ENCODE results near the gene SLC30A2. TPM values are rescaled to one million over a fixed set of nuclear protein-coding genes. Genes with fewer than 3 reads are reported as not detected.

The SLC30A2 gene
- total and polyA plus RNA-seq, 2 experiments from 2014 or later: 0.07 TPM; not detected in 1

- Mint-ChIP-seq H3K27me3 (ENCODE audit: insufficient read depth, low read depth, poor library complexity) (peaks cover 38% of the 10 kb centered on the region), H3K9me3 (no peaks in the 10 kb centered on the region; the same call in 2 of the 3 replicates), H3K4me3 (no peak overlapping the region), H3K36me3 (ENCODE audit: low read depth) (no peaks in the 10 kb centered on the region), H3K4me1 (peaks cover 5% of the 10 kb centered on the region; the same call in 2 of the 3 replicates), H3K27ac (no peak overlapping the region)
- no peaks in the 10 kb centered on the region for H3K36me3 ChIP-seq (ENCODE audit: insufficient read depth)
- no peaks in the 10 kb centered on the region for H3K79me2 ChIP-seq (replicated peaks; ENCODE audit: insufficient read depth)
- H3K4me3 ChIP-seq: no peak overlapping the region
- no peak overlapping the region for H3K27ac ChIP-seq (ENCODE audit: low read depth)
- no peak for DNase-seq (ENCODE audit: low spot score)
- H3F3A ChIP-seq (replicated peaks; ENCODE audit: low read depth): no peaks in the 10 kb centered on the region
- no peak overlapping the region for H2AFZ ChIP-seq
- H3K4me2 ChIP-seq: no peak overlapping the region
- peaks cover 6% of the 10 kb centered on the region; the same call in 1 of the 2 replicates for H3K4me1 ChIP-seq (ENCODE audit: insufficient read depth)
- TF ChIP-seq JUNB (IDR thresholded peaks at IDR 0.05; ENCODE audit: unreplicated experiment): no peak
- TF ChIP-seq POLR2AphosphoS5 (IDR thresholded peaks at IDR 0.05; ENCODE audit: low read depth): no peak
- TF ChIP-seq ZNF331 (CRISPR knock-in tag; IDR thresholded peaks at IDR 0.05; ENCODE audit: low read depth): no peak
- TF ChIP-seq ETS1 (IDR thresholded peaks at IDR 0.05): no peak
- no peak for TF ChIP-seq EZH2 (IDR thresholded peaks at IDR 0.05; ENCODE audit: low read depth, unreplicated experiment)
- no peak for TF ChIP-seq CREB1 (CRISPR knock-in tag; IDR thresholded peaks at IDR 0.05; ENCODE audit: low read depth)
- no peak for TF ChIP-seq NANOG (IDR thresholded peaks at IDR 0.05; ENCODE audit: borderline replicate concordance)
- no peak for TF ChIP-seq ZNF462 (CRISPR knock-in tag; IDR thresholded peaks at IDR 0.05)
- TF ChIP-seq, protein P1, sequence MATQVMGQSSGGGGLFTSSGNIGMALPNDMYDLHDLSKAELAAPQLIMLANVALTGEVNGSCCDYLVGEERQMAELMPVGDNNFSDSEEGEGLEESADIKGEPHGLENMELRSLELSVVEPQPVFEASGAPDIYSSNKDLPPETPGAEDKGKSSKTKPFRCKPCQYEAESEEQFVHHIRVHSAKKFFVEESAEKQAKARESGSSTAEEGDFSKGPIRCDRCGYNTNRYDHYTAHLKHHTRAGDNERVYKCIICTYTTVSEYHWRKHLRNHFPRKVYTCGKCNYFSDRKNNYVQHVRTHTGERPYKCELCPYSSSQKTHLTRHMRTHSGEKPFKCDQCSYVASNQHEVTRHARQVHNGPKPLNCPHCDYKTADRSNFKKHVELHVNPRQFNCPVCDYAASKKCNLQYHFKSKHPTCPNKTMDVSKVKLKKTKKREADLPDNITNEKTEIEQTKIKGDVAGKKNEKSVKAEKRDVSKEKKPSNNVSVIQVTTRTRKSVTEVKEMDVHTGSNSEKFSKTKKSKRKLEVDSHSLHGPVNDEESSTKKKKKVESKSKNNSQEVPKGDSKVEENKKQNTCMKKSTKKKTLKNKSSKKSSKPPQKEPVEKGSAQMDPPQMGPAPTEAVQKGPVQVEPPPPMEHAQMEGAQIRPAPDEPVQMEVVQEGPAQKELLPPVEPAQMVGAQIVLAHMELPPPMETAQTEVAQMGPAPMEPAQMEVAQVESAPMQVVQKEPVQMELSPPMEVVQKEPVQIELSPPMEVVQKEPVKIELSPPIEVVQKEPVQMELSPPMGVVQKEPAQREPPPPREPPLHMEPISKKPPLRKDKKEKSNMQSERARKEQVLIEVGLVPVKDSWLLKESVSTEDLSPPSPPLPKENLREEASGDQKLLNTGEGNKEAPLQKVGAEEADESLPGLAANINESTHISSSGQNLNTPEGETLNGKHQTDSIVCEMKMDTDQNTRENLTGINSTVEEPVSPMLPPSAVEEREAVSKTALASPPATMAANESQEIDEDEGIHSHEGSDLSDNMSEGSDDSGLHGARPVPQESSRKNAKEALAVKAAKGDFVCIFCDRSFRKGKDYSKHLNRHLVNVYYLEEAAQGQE (IDR thresholded peaks at IDR 0.05; ENCODE audit: unreplicated experiment): no peak
- TF ChIP-seq EZH2phosphoT487 (IDR thresholded peaks at IDR 0.05; ENCODE audit: unreplicated experiment): no peak
- no peak for TF ChIP-seq STAT1 (IDR thresholded peaks at IDR 0.05; ENCODE audit: unreplicated experiment)
- TF ChIP-seq ZNF114 (CRISPR knock-in tag; IDR thresholded peaks at IDR 0.05): no peak
- no peak for ATAC-seq
- peaks cover 42% of the 10 kb centered on the region for H3K27me3 ChIP-seq (ENCODE audit: insufficient read depth)
- no peaks in the 10 kb centered on the region for H3K9me2 ChIP-seq (ENCODE audit: insufficient read depth)
- H4K20me1 ChIP-seq (replicated peaks; ENCODE audit: insufficient read depth): no peaks in the 10 kb centered on the region
Measured at GRCh38 chr1:26038904-26039303, 7.0 kb downstream of the SLC30A2 start.
